ENCODE data around the gene FHIT.

The FHIT gene

GRCh38 chr3:60290122-60290492, 961.1 kb downstream of the FHIT start:
- TF ChIP-seq POLR2A (IDR thresholded peaks at IDR 0.05; ENCODE audit: low read length): no peak
- no peak for TF ChIP-seq GATA1 (IDR thresholded peaks at IDR 0.05; ENCODE audit: low read depth, low read length)
- DNase-seq: no peak

GRCh38 chr3:60289341-60290121, 961.7 kb downstream of the FHIT start:
- no peak for DNase-seq
- no peak for TF ChIP-seq POLR2A (IDR thresholded peaks at IDR 0.05; ENCODE audit: low read length)

GRCh38 chr3:60282866-60283265, 968.4 kb downstream of the FHIT start:
- no peak for DNase-seq
- no peak for TF ChIP-seq POLR2A (IDR thresholded peaks at IDR 0.05; ENCODE audit: low read length)
- no peak for TF ChIP-seq GATA1 (IDR thresholded peaks at IDR 0.05; ENCODE audit: low read depth, low read length)

GRCh38 chr3:60281970-60282369, 969.3 kb downstream of the FHIT start:
- TF ChIP-seq POLR2A (IDR thresholded peaks at IDR 0.05; ENCODE audit: low read length) (no peak), GATA1 (IDR thresholded peaks at IDR 0.05; ENCODE audit: low read depth, low read length) (no peak)
- no peak for DNase-seq

GRCh38 chr3:60277361-60277800, 973.9 kb downstream of the FHIT start:
- DNase-seq: no peak
- no peak for TF ChIP-seq GATA1 (IDR thresholded peaks at IDR 0.05; ENCODE audit: low read depth, low read length)
- TF ChIP-seq POLR2A (IDR thresholded peaks at IDR 0.05; ENCODE audit: low read length): no peak

DNA sequence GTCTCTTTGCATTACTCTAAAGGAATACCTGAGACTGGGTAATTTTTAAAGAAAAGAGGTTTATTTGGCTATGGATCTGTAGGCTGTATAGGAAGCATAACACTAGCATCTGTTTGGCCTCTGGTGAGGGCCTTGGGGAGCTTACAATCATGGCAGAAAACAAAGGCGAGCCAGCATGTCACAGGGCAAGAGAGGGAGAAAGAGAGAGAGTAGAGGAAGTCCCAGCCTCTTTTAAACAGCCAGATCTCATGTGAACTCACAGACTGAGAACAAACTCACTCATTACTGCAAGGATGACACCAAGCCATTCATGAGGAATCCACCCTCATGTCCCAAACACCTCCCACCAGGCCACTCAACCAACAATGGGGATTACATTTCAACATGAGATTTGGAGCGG, 974.6 kb downstream of the FHIT start:
- DNase-seq: no peak
- TF ChIP-seq POLR2A (IDR thresholded peaks at IDR 0.05; ENCODE audit: low read length) (no peak), GATA1 (IDR thresholded peaks at IDR 0.05; ENCODE audit: low read depth, low read length) (no peak)

DNA sequence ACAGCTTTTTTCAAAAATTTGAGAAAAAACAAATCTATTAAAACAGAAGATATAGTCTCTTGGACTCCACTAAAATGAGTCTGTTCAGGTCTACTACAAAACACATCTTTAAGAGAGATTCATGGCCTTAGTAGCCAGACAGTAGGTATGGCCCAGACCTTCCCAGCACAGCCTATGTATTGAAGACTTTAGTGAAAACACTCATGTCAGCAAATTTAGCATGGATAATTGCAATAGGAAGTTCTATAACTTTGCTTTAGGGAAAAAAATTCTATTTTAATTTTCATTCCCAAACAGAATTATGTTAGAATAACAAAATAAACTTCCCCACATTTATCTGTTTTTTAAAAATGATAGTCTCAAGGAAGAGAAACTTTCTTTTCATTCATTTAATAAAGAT, 976.6 kb downstream of the FHIT start:
- no peak for DNase-seq
- TF ChIP-seq POLR2A (IDR thresholded peaks at IDR 0.05; ENCODE audit: low read length) (no peak), GATA1 (IDR thresholded peaks at IDR 0.05; ENCODE audit: low read depth, low read length) (no peak)

- no peak for DNase-seq
- no peak for TF ChIP-seq POLR2A (IDR thresholded peaks at IDR 0.05; ENCODE audit: low read length)
- TF ChIP-seq GATA1 (IDR thresholded peaks at IDR 0.05; ENCODE audit: low read depth, low read length): no peak
These were observed 977.2 kb downstream of the FHIT start for GRCh38 chr3:60274098-60274497.

DNA sequence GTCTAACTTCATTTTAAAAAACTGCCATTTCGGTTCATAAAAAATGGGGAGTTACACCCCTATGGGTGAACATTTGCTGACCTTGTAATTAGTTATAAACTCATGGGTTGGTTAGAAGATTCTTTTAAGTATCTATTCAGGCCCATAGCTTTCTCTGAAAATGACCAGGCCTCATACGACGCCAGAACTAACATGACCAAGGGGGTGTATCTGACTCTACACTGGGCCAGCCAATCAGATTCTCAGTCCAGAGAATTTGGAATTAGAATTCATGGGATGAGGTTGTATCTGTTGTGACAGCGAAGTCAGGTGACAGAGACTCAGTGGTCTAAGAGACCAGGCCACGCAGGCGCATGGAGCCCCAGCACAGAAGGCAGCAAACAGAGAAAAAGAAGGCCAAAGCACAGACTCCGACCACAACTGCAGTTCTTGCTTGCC, 981.4 kb downstream of the FHIT start:
- TF ChIP-seq POLR2A (IDR thresholded peaks at IDR 0.05; ENCODE audit: low read length): no peak
- no peak for TF ChIP-seq GATA1 (IDR thresholded peaks at IDR 0.05; ENCODE audit: low read depth, low read length)
- DNase-seq: no peak

- TF ChIP-seq POLR2A (IDR thresholded peaks at IDR 0.05; ENCODE audit: low read length): no peak
- TF ChIP-seq GATA1 (IDR thresholded peaks at IDR 0.05; ENCODE audit: low read depth, low read length): no peak
- no peak for DNase-seq
These were observed 981.9 kb downstream of the FHIT start for GRCh38 chr3:60269377-60269776.

- TF ChIP-seq GATA1 (IDR thresholded peaks at IDR 0.05; ENCODE audit: low read depth, low read length): no peak
- no peak for TF ChIP-seq POLR2A (IDR thresholded peaks at IDR 0.05; ENCODE audit: low read length)
- no peak for DNase-seq
These were observed 983.1 kb downstream of the FHIT start for GRCh38 chr3:60268123-60268522.

DNA sequence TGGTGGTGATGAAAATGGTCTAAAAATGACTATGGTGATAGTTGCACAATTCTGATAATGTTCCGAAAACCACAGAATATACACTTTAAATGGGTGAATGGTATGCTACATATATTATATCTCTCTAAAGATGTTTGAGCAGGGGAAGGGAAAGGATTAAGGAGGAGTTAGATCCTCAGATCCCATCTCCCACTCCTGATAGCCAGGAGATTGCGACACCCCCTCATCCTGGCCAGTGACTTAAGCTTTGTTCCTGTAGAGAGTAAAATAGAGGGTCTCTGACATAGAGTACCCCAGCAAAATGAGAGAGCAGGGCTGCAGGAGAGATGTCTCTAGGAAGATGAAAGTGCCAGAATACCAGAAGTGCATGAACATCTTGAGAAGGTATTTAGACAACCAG, 984.8 kb downstream of the FHIT start:
- TF ChIP-seq GATA1 (IDR thresholded peaks at IDR 0.05; ENCODE audit: low read depth, low read length) (no peak), POLR2A (IDR thresholded peaks at IDR 0.05; ENCODE audit: low read length) (no peak)
- no peak for DNase-seq

DNA sequence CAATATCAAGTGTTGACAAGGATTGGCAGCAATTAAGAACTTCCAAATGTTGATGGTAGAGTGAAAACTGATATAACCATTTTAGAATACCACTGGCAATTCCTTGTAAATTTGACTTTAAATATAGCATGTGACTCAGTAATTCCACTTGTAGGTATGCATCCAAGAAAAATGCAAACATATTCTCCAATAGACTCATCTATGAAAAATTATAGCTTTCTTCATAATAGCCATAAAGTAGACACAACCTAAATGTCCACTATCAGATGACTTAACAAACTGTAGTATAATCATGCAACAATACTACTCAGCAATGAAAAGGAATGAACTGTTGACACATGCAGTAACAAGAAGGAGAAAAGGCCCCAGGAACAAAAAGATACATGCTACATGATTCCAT, 988.1 kb downstream of the FHIT start:
- TF ChIP-seq POLR2A (IDR thresholded peaks at IDR 0.05; ENCODE audit: low read length) (no peak), GATA1 (IDR thresholded peaks at IDR 0.05; ENCODE audit: low read depth, low read length) (no peak)
- DNase-seq: no peak

- no peak for DNase-seq
- no peak for TF ChIP-seq GATA1 (IDR thresholded peaks at IDR 0.05; ENCODE audit: low read depth, low read length)
- TF ChIP-seq POLR2A (IDR thresholded peaks at IDR 0.05; ENCODE audit: low read length): no peak
These were observed 988.7 kb downstream of the FHIT start for GRCh38 chr3:60262546-60262945.

- no peak for DNase-seq
- TF ChIP-seq GATA1 (IDR thresholded peaks at IDR 0.05; ENCODE audit: low read depth, low read length) (no peak), POLR2A (IDR thresholded peaks at IDR 0.05; ENCODE audit: low read length) (no peak)
These were observed 990.7 kb downstream of the FHIT start for GRCh38 chr3:60260546-60260945.

All from erythroblast (primary cell).